ENCODE results near the gene SURF1. TPM values are rescaled to one million over a fixed set of nuclear protein-coding genes. Genes with fewer than 3 reads are reported as not detected.
"Not testable (repeated sequence)": the region's sequence is repeated elsewhere in the genome, so short reads cannot be mapped to it uniquely, and the experiment has no call there.

The SURF1 gene
- total and polyA plus RNA-seq, 4 donors = 29.2 to 85.4 (median 60.4) TPM

GRCh38 chr9:133379153-133380086 lies 23.1 kb upstream of the SURF1 start:
- Histone ChIP-seq H3K4me3 (ENCODE audit: low read length in 2 of 2) (no peak overlapping the region), H3K4me1 (ENCODE audit: control insufficient read depth in 1 of 2, insufficient read depth in 2 of 2, low read length in 2 of 2) (no peaks in the 10 kb centered on the region), H3K36me3 (ENCODE audit: control insufficient read depth in 1 of 2, insufficient read depth in 2 of 2, low read length in 1 of 2) (no peaks in the 10 kb centered on the region), H3K9me3 (ENCODE audit: control insufficient read depth, low read length) (no peaks in the 10 kb centered on the region), H3K27ac (ENCODE audit: low read depth in 1 of 2, low read length in 2 of 2) (no peak overlapping the region), H3K27me3 (ENCODE audit: control insufficient read depth in 1 of 2, insufficient read depth in 2 of 2, low read length in 1 of 2) (no peaks in the 10 kb centered on the region)
- ATAC-seq (ENCODE audit: low FRiP score) (no peak), DNase-seq (no peak)
- intact Hi-C loops (cut with DNase I) = loop anchor here in 1 of 2 donors (5.0 kb wide), 2 partner anchors 42 to 78 kb away; partner anchors contain the start of genes CACFD1 and SURF6
- 90 to 91% methylated on average over 14 of the region's 14 CpGs for WGBS, 2 donors

DNA sequence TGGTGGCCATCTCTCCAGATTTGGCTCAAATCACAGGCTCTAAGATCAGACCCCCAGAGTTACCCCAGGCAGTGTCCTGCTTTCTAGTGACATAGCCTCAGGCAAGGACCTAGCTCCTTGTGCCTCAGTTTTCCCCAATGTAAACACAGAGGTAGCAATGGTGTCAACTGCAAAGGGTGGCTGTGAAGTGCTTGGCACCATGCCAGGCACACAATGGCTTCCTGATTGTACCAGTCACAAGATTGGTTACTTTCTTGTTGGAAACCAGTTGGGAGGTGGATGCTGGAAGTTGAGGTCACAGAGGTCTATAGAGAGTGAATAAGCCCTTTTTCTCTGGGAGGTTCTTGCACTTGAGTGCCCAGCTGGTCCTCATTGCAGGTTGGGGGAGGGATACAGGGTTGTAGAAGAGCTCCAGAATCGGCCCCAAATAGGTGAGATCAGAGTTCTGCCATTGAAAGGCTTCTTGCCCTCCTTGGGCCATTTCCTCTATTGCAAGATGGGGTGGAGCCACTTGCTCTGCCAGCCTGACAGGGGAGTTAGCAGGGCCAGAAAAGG lies 22.2 kb upstream of the SURF1 start:
- no peak overlapping the region for H3K27ac ChIP-seq (ENCODE audit: low read depth in 1 of 2, low read length in 2 of 2)
- H3K36me3 ChIP-seq (ENCODE audit: control insufficient read depth in 1 of 2, insufficient read depth in 2 of 2, low read length in 1 of 2) = no peaks in the 10 kb centered on the region
- no peaks in the 10 kb centered on the region for H3K9me3 ChIP-seq (ENCODE audit: control insufficient read depth, low read length)
- H3K4me3 ChIP-seq (ENCODE audit: low read length in 2 of 2) = no peak overlapping the region
- H3K27me3 ChIP-seq (ENCODE audit: control insufficient read depth in 1 of 2, insufficient read depth in 2 of 2, low read length in 1 of 2) = no peaks in the 10 kb centered on the region
- DNase-seq (no peak), ATAC-seq (ENCODE audit: low FRiP score) (no peak)
- no peaks in the 10 kb centered on the region for H3K4me1 ChIP-seq (ENCODE audit: control insufficient read depth in 1 of 2, insufficient read depth in 2 of 2, low read length in 2 of 2)
- intact Hi-C loops (cut with DNase I) = loop anchor here in 1 of 2 donors (5.0 kb wide), 2 partner anchors 41 to 79 kb away; partner anchors contain the start of genes CACFD1 and SURF6
- WGBS, 2 donors = 93 to 94% methylated on average over 1 of the region's 1 CpG

DNA sequence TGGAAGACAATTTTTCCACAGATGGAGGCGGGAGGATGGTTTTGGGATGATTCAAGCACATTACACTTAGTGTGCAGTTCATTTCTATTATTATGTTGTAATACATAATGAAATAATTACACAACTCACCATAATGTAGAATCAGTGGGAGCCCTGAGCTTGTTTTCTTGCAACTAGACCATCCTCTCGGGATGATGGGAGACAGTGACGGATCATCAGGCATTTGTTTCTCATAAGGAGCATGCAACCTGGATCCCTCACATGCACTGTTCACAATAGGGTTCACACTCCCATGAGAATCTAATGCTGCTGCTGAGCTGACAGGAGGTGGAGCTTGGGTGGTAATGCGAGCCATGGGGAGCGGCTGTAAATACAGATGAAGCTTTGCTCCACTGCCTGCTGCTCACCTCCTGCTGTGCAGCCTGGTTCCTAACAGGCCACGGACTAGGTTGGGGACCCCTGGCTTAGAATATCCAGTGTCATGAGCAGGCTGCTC lies 21.5 kb upstream of the SURF1 start:
- DNase-seq (no peak), ATAC-seq (ENCODE audit: low FRiP score) (no peak)
- H3K27ac ChIP-seq (ENCODE audit: low read depth in 1 of 2, low read length in 2 of 2) = no peak overlapping the region
- H3K36me3 ChIP-seq (ENCODE audit: control insufficient read depth in 1 of 2, insufficient read depth in 2 of 2, low read length in 1 of 2) = no peaks in the 10 kb centered on the region
- no peak overlapping the region for H3K4me3 ChIP-seq (ENCODE audit: low read length in 2 of 2)
- intact Hi-C loops (cut with DNase I) = loop anchor here in 1 of 2 donors (5.0 kb wide), 2 partner anchors 40 to 80 kb away; partner anchors contain the start of genes CACFD1 and SURF6
- no peaks in the 10 kb centered on the region for H3K9me3 ChIP-seq (ENCODE audit: control insufficient read depth, low read length)
- no peaks in the 10 kb centered on the region for H3K4me1 ChIP-seq (ENCODE audit: control insufficient read depth in 1 of 2, insufficient read depth in 2 of 2, low read length in 2 of 2)
- WGBS, 2 donors = 75 to 79% methylated on average over 6 of the region's 6 CpGs
- no peaks in the 10 kb centered on the region for H3K27me3 ChIP-seq (ENCODE audit: control insufficient read depth in 1 of 2, insufficient read depth in 2 of 2, low read length in 1 of 2)

GRCh38 chr9:133377280-133377679 lies 21.0 kb upstream of the SURF1 start:
- not testable (repeated sequence) for ATAC-seq (ENCODE audit: low FRiP score)
- intact Hi-C loops (cut with DNase I) = loop anchor here in 1 of 2 donors (5.0 kb wide), 2 partner anchors 40 to 80 kb away; partner anchors contain the start of genes CACFD1 and SURF6
- WGBS, 2 donors = 91 to 92% methylated on average over 14 of the region's 14 CpGs

GRCh38 chr9:133375724-133376654 lies 19.7 kb upstream of the SURF1 start, which contains the start of the genes STKLD1 and SURF4:
Gene STKLD1, plus strand, starts transcription at chr9:133376366. Its CDS starts 108 bp downstream, at chr9:133376474.
Gene SURF4, minus strand, starts transcription at chr9:133376060. Its CDS starts 91 bp downstream, at chr9:133375969.
- Histone ChIP-seq H3K27ac (ENCODE audit: low read depth in 1 of 2, low read length in 2 of 2) (peak within 1 kb of the TSS; percentile 85 to 93), H3K27me3 (ENCODE audit: control insufficient read depth in 1 of 2, insufficient read depth in 2 of 2, low read length in 1 of 2) (no peaks in the 10 kb centered on the region), H3K4me1 (ENCODE audit: control insufficient read depth in 1 of 2, insufficient read depth in 2 of 2, low read length in 2 of 2) (no peaks in the 10 kb centered on the region), H3K36me3 (ENCODE audit: control insufficient read depth in 1 of 2, insufficient read depth in 2 of 2, low read length in 1 of 2) (no peaks in the 10 kb centered on the region), H3K9me3 (ENCODE audit: control insufficient read depth, low read length) (no peaks in the 10 kb centered on the region), H3K4me3 (ENCODE audit: low read length in 2 of 2) (peak within 1 kb of the TSS; percentile 99)
- whole genome bisulfite sequencing, 2 donors = 0 to 1% methylated on average over 63 to 120 of the region's 120 CpGs
- intact Hi-C loops (cut with DNase I) = loop anchor here in 1 of 2 donors (5.0 kb wide), 2 partner anchors 39 to 81 kb away; partner anchors contain the start of genes CACFD1 and SURF6
- DNase-seq (peak; percentile 97 to 98), ATAC-seq (ENCODE audit: low FRiP score) (peak; percentile 97)

More at GRCh38 chr9:133377280-133377679, 21.0 kb upstream of the SURF1 start:
- not testable (repeated sequence) for H3K36me3 ChIP-seq (ENCODE audit: control insufficient read depth in 1 of 2, insufficient read depth in 2 of 2, low read length in 1 of 2); H3K9me3 ChIP-seq (ENCODE audit: control insufficient read depth, low read length); DNase-seq; H3K27ac ChIP-seq (ENCODE audit: low read depth in 1 of 2, low read length in 2 of 2); H3K4me1 ChIP-seq (ENCODE audit: control insufficient read depth in 1 of 2, insufficient read depth in 2 of 2, low read length in 2 of 2); H3K4me3 ChIP-seq (ENCODE audit: low read length in 2 of 2); H3K27me3 ChIP-seq (ENCODE audit: control insufficient read depth in 1 of 2, insufficient read depth in 2 of 2, low read length in 1 of 2)

DNA sequence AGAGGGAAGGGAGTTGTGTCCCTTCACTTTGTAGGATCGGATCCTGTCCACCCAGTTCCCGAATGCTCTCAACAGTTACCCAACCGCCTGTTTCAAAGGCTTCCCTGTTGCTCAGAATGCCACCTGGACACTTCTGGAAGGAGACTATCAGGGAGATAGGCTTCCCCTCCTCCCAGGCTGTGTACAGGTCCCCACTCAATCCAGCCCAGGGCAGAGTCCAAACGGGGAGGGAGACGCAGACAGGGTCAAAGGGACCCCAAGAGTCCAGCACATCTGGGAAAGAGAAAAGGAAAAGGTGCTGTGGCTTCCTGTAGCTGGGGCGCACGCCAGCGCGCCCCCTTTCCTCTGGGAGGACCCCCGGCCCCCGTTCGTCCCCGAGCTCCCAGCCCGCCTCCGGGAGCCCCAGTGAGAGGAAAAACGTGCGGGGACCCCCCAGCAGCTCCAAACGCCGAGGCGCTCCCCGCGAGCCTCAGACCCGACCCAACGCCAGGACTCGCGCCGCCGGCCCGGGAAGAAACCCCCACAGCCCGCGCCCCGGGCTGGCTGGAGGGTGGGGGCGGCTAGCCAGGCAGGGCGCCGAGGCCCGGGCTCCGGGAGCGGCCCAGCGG lies 18.9 kb upstream of the SURF1 start:
- 0% methylated on average over 29 to 39 of the region's 39 CpGs for WGBS, 2 donors
- Histone ChIP-seq H3K4me1 (ENCODE audit: control insufficient read depth in 1 of 2, insufficient read depth in 2 of 2, low read length in 2 of 2) (no peaks in the 10 kb centered on the region), H3K4me3 (ENCODE audit: low read length in 2 of 2) (peak overlapping the region; percentile 99), H3K9me3 (ENCODE audit: control insufficient read depth, low read length) (no peaks in the 10 kb centered on the region), H3K27ac (ENCODE audit: low read depth in 1 of 2, low read length in 2 of 2) (peak overlapping the region; percentile 85 to 93), H3K36me3 (ENCODE audit: control insufficient read depth in 1 of 2, insufficient read depth in 2 of 2, low read length in 1 of 2) (no peaks in the 10 kb centered on the region), H3K27me3 (ENCODE audit: control insufficient read depth in 1 of 2, insufficient read depth in 2 of 2, low read length in 1 of 2) (no peaks in the 10 kb centered on the region)
- intact Hi-C loops (cut with DNase I) = loop anchor here in 1 of 2 donors (5.0 kb wide), 2 partner anchors 38 to 82 kb away; partner anchors contain the start of genes CACFD1 and SURF6
- DNase-seq = no peak
- ATAC-seq (ENCODE audit: low FRiP score) = peak; percentile 23

DNA sequence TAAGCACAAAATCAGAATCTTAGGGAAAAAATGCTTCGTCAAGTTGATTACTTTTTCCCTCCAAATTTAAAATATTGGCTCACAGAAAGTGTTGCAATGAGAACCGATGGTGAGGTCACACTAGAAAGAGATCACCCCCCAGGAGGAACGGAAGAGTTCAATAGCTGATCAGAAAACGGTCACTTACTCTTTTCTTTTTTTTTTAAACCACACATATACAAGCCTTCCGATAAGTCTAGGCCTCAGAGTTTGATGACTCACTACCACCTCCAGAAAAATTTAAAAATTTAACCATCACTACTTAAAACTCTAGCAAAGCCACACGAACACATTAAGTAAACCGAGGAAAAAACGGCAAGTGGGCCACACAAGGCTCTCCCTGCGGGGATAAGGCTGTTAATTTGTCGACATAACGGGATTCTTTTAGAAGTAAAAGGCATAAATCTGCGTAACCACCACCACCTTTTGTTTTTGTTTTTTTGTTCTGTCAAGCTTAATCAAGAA lies 18.4 kb upstream of the SURF1 start:
- DNase-seq = no peak
- Histone ChIP-seq H3K27ac (ENCODE audit: low read depth in 1 of 2, low read length in 2 of 2) (no peak overlapping the region), H3K27me3 (ENCODE audit: control insufficient read depth in 1 of 2, insufficient read depth in 2 of 2, low read length in 1 of 2) (no peaks in the 10 kb centered on the region), H3K9me3 (ENCODE audit: control insufficient read depth, low read length) (no peaks in the 10 kb centered on the region), H3K4me3 (ENCODE audit: low read length in 2 of 2) (peak overlapping the region; percentile 99), H3K36me3 (ENCODE audit: control insufficient read depth in 1 of 2, insufficient read depth in 2 of 2, low read length in 1 of 2) (no peaks in the 10 kb centered on the region), H3K4me1 (ENCODE audit: control insufficient read depth in 1 of 2, insufficient read depth in 2 of 2, low read length in 2 of 2) (no peaks in the 10 kb centered on the region)
- ATAC-seq (ENCODE audit: low FRiP score) = no peak
- intact Hi-C loops (cut with DNase I) = loop anchor here in 1 of 2 donors (5.0 kb wide), 2 partner anchors 37 to 83 kb away; partner anchors contain the start of genes CACFD1 and SURF6
- WGBS, 2 donors = 10 to 11% methylated on average over 12 of the region's 12 CpGs

All from aorta (tissue), 5 donors.